GM19238 (cell line): Measurements from ENCODE around the gene SHISA9.

Source experiments
- DNase-seq: peaks from one replicate; pipeline ENCODE4 v3.0.0; 2011; ENCODE audit warnings: low spot score; ENCODE audit not compliant: insufficient read length

SHISA9 gene

DNA sequence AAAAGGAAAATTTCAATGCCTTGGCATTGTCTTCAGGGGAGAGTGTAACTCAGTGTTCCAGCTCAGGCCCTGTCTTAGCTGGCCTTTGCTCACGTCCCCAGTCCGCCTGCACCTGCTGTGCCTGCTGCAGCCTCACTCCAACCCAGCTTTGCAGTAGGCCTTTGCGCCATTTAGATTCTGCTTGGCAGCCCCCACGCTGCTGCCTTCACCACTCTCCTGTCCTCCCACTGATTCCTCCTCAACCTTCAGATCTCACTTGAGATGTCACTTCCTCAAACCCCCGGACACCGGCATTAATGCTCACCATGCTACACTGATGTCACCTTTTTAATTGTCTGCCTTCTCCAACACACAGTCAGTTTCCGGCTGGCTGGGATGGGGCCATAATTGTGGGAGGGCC is 166.2 kb downstream of the SHISA9 start:
- no peak for DNase-seq

DNA sequence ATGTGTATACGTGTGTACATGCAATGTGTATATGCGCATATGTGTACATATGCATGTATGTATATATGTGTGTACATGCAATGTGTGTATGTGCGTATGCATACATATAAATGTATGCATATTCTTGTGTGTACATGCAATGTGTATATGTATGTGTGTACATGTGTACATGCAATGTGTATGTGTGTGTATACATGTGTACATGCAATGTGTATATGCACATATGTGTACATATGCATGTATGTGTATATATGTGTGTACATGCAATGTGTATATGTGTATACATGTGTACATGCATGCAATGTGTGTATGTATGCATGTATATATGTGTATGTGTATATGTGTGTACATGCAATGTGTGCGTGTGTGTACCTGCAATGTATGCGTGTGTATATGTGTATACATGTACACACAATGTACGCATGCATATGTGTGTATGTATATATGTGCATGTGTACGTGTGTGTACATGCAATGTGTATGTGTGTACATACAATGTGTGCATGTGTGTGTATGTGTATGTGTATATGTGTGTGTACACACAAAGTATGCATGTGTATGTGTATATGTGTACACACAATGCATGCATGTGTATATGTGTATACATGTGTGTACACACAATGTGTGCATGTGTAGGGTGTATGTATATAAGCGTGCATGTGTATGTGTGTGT is 167.7 kb downstream of the SHISA9 start:
- no peak for DNase-seq

DNA sequence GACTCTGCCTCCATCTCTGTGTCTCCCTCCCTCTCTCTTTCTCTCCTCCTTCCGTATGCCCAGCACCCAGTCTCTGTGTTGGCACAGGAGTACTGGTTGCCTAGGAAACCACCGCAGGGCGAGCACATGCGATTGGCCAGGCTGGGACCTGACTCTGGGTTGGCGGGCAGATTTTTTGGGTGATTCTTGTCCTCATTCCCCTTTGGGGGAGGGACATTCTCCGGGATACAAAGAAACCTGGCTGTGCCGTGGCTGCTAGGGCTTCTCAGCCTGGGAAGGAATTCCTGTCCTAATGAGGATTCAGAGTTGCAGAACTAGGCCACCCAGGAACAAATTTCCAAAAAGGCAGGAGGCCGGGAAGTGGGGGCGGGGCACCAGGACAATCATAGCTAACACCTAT is 168.9 kb downstream of the SHISA9 start:
- no peak for DNase-seq

DNA sequence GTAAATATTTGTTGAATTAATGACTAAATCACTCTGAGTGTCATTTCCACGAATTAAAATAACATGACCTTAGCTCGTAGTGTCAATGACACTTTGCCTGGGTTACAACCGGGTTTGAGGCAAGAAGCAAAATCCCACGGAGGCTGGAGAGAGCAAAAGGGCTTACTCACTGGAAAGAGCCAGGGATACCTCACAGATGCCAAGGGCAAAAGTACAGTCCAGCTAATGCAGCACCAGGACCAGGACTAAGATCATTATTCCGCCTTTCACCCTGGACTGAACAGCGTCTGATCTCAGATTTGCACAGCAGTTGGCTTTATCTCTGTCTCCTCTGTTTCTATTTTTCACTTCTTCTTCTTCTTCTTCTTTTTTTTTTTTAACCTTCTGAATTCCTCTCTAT is 175.5 kb downstream of the SHISA9 start:
- DNase-seq: no peak

DNA sequence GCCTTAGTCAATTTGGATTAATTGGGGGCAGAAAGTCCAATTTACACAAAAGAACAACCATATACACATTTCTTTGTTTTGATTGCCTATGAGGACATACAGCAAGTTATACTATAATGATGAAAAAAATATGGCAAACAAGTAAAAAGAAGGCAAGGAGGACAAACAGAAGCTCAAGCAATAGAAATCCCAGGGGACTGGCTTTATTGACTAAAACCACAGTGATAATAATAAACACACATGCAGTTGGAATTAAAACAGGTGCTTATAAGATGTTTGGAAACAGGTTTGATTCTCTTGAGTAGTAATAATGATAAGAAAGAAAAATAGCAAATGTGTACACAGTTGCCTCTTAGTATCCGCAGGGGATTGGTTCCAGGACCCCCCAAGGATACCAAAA is 176.4 kb downstream of the SHISA9 start:
- no peak for DNase-seq

DNA sequence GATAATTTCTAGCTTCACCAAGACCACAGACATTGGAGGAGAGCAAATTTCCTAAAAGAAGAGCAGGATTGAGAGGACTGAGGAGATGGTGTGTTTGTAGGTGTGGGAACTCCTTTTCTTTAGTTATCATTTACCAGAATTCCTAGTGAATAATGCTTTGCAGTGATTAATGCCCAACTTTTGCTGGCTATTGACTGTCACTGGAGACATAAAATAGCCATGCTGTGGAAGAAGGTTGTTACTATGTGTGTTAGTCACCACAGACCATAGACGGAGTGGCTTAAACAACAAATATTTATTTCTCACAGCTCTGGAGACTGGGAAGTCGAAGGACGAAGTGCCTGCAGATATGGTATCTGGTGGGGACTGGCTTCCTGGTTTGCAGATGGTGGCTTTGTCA is 179.1 kb downstream of the SHISA9 start:
- DNase-seq: no peak

DNA sequence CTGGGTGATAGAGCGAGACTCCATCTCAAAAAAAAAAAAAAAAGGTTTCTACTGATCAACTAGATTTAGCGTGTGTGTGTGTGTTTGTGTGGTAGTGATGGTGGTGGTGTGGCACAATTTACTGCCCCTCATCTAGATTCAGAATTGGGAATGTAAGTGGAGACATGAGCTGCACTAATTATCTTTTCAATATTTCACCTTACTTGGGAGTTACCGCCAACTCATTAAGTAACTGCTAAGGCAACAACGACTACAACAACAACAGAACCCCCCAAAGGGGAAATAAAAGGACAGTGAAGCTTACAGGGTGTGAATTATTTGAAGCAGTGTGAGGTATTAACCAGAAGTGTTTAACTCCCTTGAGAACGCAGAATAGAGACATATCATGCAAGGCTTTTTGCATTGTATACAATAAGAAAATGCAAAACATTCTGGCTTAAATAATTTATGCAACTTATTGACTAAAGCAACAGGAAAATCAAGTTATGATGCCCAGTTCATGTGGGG is 180.5 kb downstream of the SHISA9 start:
- DNase-seq: no peak

DNA sequence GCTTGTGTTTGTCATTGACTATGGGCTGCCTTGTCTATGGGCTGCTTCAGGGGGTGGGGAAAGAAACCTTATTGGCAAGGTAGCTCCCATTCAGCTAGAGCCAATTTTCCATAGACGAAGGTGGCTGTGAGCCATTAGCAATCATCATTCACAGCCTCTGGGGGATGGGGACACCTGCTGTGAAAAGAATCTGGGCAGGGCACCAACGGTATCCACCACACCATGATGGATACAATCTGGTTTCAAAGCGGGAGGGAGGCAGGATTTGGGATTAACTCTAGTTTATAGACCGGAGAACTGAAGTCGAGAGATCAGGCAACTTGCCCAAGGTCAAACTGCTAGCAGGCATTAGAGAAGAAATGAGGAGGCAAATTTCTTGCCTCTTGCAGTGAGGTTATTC is 182.3 kb downstream of the SHISA9 start:
- no peak for DNase-seq

DNA sequence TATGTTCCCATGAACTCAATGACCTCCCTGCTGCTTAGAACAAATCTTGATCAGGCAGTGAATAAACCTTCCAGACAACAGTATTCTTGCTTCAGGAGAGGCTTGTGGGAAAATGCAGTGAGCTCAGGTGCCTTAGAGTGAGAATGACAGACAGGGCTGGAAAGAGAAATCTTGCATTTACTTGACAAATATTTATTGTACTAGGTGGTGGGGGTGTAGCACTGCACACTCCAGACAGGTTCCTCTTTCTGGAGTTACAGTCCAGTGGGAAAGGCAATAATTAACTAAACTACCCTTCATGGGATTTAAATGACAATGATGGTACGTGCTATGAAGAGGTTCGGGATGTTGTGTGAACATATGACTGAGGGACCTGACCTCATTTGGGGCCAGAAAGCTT is 182.9 kb downstream of the SHISA9 start:
- DNase-seq: no peak

DNA sequence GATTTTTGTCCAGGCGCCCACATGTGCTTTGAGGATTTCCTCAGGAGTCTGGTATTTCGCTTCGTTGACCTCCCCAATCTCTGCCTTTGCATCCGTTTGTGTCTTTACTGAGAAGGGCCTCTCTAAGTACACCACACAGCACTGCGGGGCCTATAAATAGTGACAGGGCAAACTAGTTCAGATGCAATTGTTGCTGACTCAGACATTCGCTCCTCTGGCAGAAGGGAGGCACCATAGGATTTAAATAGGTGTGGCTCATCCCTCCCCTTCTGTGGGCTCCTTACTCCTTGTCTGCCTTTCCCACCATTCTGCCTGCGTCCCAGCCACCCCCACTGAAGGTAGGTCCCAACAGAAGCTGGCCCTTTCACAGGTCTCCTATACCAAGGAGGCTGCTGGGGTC is 192.3 kb downstream of the SHISA9 start:
- no peak for DNase-seq

DNA sequence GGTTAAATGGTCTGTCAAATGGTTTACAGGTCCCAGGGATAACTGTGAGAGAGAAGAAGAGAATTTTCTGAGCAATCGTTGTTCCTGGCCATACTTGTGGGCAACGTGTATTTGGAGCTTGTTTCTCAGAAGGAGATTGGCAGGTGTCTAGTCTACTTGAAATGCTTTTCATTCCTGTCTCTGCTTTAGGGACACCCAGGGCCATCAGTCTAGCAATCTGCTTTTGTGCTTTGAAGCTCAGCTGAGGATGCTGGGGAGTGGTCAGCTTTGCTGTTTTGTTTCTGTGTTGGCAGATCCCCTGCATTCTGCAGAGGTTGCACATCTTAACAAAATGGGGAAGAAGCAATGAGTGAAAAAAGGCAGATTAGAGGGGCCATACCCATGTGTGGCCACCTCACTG is 193.7 kb downstream of the SHISA9 start:
- DNase-seq: no peak

DNA sequence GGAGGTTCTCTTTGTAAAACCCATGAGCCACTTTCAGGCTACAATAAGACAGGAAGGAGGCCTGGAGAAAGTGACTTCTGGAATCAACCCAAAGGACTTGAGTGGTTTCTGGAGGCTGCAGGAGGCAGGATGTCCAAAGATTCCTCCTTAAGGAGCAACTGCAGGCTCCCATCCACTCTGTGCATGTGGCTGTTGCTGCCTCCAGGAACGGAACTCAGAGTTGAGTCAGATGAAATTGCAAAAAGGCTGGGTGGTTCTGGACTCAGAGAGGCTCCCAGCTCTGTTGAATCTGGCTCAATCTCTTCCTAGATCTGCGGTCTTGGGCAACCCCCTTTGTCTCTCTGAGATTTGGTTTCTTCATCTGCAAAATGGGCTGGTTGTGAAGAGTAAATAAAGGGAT is 197.1 kb downstream of the SHISA9 start:
- no peak for DNase-seq

DNA sequence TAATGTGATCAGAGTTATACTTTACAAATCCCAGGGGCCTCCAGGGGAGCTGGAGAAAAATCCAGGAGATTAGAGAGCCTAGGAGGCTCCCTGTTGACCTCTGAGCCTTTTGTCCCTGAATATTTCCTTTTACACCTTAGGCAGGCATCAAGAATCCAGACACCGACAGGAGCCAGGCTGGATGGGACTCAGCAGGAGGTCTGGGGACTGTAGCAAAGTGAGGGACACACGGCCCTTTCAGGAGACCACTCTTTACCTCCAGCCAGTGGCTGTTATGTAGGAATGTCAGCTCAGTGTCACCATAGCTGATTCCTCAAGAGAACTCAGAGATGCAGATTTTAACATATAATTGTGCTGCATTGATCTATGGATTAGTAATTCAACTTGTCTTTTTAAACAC is 198.4 kb downstream of the SHISA9 start:
- DNase-seq: no peak

DNA sequence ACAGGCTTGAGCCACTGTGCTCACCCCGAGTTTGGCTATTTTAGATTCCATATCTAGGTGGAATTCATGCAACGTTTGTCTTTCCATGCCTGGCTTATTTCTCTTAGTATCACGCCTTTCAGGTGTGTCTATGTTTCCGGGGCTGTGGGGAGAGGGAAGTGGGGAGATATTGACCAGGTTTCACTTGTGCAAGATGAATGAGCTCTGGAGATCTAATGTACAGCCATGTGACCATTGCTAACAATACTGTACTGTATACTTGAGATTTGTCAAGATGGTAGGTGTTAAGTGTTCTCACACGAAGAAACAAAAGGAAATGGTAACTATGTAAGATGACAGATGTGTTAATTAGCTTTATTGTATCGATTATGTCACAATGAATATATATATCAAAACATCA is 199.6 kb downstream of the SHISA9 start:
- DNase-seq: no peak

DNA sequence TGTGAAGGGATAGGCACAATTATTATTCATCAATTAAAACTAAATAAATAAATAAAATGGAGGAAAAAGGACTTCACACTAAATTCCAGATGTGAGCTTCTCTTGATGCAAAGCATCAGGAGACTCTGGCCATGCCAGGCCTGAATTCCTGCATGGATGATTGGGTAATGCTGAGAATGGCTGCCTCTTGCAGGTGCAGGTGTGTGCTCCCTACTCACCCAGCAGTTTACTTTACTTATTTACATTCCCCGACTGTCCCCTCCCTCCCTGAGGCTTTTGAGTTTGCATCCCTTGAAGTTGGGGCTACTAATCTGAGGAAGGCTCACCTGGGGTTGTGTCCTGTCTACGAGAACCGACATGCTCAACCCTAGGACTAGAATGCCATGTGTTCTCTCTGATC is 200.4 kb downstream of the SHISA9 start:
- no peak for DNase-seq

DNA sequence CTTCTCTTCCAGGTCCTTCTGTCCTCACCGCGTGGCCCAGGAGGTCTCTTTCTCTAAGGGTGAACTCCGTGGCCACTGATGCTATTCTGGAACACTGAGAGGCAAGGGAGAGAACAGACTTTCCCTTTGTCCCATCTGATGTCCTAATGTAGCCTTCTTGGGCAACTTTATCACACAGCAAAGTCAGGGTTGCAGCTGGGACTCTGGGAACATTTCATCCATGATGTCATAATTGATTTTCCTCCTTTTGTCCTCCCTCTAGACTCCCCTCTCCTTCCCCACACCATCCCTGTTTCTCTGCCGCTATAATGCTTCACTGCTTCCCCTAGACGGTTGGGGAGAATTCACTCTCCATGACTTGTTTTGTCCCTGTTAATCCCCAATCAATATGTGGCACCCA is 201.0 kb downstream of the SHISA9 start:
- no peak for DNase-seq

DNA sequence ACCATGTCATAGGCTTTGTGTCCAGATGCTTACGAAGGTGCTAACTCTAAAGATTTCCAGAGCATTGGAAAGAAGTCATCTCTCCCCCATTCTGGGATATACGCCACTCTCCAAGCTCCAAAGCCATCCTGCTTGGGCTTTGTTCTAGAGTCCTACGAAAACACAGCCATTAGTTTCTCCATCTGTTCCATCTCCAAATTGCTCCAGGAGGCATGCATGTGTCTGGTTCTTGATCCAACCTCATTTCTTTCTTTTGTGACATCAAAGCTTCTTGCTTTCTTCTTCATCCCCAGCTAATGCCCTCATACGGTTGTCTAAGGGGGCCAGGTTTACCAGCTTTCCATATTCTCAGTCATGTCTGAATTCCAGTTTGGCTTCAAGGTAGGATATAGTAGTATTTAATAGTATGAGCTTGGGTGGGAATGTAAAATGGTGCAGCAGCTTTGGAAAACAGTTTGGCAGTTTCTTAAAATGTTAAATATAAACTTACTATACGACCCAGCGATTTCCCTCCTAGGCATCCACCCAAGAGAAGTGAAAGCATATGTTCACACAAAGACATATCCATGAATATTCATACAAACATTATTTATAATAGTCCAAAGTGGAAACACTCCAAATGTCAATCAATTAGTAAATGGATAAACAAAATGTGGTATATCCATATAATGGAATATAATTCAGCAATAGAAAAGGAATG is 202.6 kb downstream of the SHISA9 start:
- DNase-seq: no peak

DNA sequence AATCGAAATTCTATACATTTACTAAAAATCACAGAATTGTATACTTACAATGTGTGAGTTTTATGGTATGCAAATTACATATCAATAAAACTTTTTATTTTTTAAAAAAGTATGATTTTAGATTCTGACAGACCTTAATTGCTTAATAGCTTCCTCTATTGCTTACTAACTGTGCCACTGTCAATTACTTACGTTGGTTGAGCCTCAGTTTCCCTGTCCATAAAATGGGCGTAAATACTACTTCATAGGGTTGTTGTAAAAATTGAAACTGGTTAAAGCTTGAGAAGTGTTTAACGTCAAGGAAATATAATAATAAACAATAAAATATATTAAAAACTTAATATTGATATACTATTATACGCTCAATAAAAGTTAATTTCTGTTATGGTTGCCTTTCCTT is 203.4 kb downstream of the SHISA9 start:
- no peak for DNase-seq

DNA sequence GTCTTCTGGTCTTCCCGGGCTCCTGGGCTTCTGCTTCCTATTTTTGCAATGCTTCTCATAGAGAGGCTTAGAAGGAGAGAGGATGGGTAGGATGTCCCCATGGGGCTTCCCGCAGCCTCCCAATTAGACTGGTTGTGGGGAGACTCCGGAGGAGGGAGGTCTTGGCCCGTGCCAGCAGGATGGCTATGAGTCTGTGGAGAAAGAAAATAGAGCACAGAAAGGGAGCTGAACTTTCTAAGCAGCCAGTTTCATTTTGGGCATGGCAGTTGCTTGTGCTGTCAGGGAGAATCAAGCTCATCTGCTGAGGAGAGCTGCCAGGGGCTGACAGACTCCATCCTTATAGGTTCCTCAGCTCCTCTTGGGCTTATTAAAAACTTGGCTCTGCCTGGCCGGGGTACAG is 204.0 kb downstream of the SHISA9 start:
- DNase-seq: no peak

DNA sequence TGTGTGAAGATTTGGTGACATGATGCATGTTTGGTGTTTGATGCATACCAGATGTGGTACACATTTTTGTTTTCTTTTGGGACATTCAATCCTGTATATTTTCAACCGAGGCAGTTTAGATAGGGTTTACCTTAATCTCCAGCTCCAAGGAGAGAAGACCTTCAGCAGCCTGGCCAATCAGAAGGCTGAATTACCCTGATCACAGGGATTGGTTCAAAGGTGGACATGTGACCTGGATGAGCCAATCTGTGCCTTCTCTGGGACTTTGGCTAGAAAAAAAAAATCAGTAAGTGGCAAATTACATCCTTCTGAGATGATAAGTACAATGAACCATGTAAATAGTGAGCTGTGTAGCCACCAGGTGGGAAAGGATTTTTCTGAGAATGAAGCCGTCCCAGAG is 205.1 kb downstream of the SHISA9 start:
- no peak for DNase-seq

DNA sequence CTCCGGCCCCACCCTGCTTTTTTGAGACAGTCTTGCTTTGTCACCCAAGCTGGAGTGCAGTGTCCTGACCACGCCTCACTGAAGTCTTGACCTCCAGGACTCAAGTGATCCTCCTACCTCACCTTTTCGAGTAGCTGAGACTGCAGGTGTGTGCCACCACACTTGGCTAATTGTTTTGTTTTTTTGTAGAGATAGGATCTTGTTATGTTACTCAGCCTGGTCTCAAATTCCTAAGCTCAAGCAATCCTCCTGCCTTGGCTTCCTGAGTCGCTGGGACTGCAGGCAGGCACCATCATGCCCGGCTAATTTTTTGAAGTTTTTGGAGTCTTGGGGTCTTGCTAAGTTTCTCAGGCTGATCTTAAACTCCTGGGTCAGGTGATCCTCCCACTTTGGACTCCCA is 206.7 kb downstream of the SHISA9 start:
- no peak for DNase-seq

DNA sequence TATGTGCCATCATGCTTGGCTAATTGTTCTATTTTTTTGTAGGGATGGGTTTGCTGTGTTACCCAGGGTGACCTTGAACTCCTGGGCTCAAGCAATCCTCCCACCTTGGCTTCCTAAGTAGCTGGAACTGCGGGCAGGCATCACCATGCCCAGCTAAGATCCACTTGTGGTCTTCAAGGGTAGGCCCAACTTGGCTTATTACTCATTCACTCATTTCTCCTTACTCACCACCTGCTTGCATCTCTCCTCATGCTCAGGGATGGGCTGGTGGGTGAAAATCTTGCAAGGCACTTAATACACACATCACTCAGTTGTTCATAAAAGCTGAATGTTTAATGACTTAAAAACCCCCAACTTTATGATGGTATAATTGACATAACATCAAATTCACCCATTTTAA is 207.8 kb downstream of the SHISA9 start:
- no peak for DNase-seq

DNA sequence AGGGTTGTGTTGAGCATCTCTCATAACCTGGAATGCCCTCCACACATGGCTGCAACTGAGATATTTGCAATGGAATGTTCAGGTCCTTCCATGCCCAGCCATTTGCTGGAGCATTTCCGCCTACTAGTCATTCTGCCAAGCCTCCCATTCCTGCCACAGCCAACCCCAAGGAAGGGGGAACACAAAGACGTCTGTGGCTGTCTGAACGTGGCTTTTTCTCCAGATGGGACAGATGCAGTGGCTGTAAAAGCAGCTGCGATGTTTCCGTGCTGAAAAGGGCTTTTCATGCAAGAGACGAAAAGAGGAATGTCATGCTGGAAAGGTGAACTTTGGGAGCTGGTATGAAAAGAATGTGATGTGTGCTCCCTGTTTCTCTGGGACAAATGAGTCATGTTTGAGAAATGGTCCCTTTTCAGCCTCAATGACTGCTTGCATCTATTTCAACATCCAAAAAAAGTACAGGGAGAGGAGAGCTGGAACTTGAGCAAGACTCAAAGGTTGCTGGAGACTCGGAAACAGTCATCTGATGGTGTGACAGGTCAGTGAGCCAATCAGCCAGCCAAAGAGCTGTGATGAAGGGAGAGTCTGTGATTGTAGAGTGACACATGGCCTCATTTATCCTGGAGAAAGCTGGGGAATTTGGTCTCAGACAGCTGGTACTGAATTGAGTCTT is 208.9 kb downstream of the SHISA9 start:
- no peak for DNase-seq
